Neural cell (in vitro differentiated cells): ENCODE results near the gene DNAH5.

ENCODE experiments used
- CTCF ChIP-seq: fragments of 450-650 bp; IDR thresholded peaks from 2 replicates; pipeline ENCODE4 v1.5.1; 2014; ENCODE audit warnings: antibody characterized with exemption, mild to moderate bottlenecking, moderate library complexity; ENCODE audit not compliant: poor library complexity, severe bottlenecking
- EP300 ChIP-seq: fragments of 450-650 bp; conservative IDR thresholded peaks from 2 replicates; pipeline ENCODE4 v1.6.1; 2014; ENCODE audit warnings: antibody characterized with exemption, mild to moderate bottlenecking, moderate library complexity; ENCODE audit not compliant: poor library complexity, severe bottlenecking
- EZH2 ChIP-seq: fragments of 200-600, 300-800 bp; shearing (Covaris generic), sonication (generic); IDR thresholded peaks from 2 replicates; pipeline ENCODE4 v1.6.1; 2014; ENCODE audit warnings: antibody characterized with exemption, low read length, borderline replicate concordance, mild to moderate bottlenecking; ENCODE audit not compliant: insufficient read depth, poor library complexity, severe bottlenecking
- POLR2AphosphoS5 ChIP-seq: IDR thresholded peaks from 2 replicates; pipeline ENCODE4 v1.6.1; 2012
- RAD21 ChIP-seq: fragments of 450-650 bp; conservative IDR thresholded peaks from 2 replicates; pipeline ENCODE4 v1.6.1; 2014; ENCODE audit warnings: antibody characterized with exemption, mild to moderate bottlenecking, moderate library complexity
- REST ChIP-seq: IDR thresholded peaks from 2 replicates; pipeline ENCODE4 v1.6.1; 2012; ENCODE audit warnings: borderline replicate concordance
- SMC3 ChIP-seq: fragments of 450-650 bp; conservative IDR thresholded peaks from 2 replicates; pipeline ENCODE4 v1.6.1; 2014; ENCODE audit warnings: antibody characterized with exemption, mild to moderate bottlenecking, moderate library complexity; ENCODE audit not compliant: poor library complexity

GRCh38 chr5:13913962-13914361 lies 30.5 kb downstream of the DNAH5 start:
- TF ChIP-seq RAD21 (no peak), CTCF (no peak), SMC3 (no peak), EP300 (no peak), REST (no peak), POLR2AphosphoS5 (no peak), EZH2 (no peak)
